Measurements from ENCODE around the gene NOXRED1.

The NOXRED1 gene

GRCh38 chr14:77406718-77407117, 16.6 kb downstream of the NOXRED1 start:
- no peak for FAIRE-seq

GRCh38 chr14:77406086-77406485, 17.2 kb downstream of the NOXRED1 start:
- FAIRE-seq = no peak

- FAIRE-seq = no peak
These were observed 19.6 kb downstream of the NOXRED1 start for GRCh38 chr14:77403768-77404167.

GRCh38 chr14:77400216-77400615, 23.1 kb downstream of the NOXRED1 start:
- FAIRE-seq = no peak

GRCh38 chr14:77390188-77390587, 33.1 kb downstream of the NOXRED1 start:
- no peak for FAIRE-seq

- FAIRE-seq = no peak
These were observed 44.6 kb downstream of the NOXRED1 start for GRCh38 chr14:77378701-77379100.

GRCh38 chr14:77377502-77377844, 45.9 kb downstream of the NOXRED1 start:
- no peak for FAIRE-seq

GRCh38 chr14:77376771-77377501, 46.4 kb downstream of the NOXRED1 start, which contains the start of the genes SAMD15 and TMED8:
TSS of gene SAMD15 (plus strand) at chr14:77377379. CDS start at chr14:77377419, 40 bp downstream.
TSS of gene TMED8 (minus strand) at chr14:77377094. CDS start at chr14:77377053, 41 bp downstream.
- no peak for FAIRE-seq

GRCh38 chr14:77375973-77376770, 47.2 kb downstream of the NOXRED1 start:
- FAIRE-seq = no peak

- FAIRE-seq = no peak
These were observed 48.0 kb downstream of the NOXRED1 start for GRCh38 chr14:77375164-77375950.

- FAIRE-seq = no peak
These were observed 51.0 kb downstream of the NOXRED1 start for GRCh38 chr14:77372304-77372841.

- FAIRE-seq = no peak
These were observed 54.0 kb downstream of the NOXRED1 start for GRCh38 chr14:77369285-77369684.

- no peak for FAIRE-seq
These were observed 59.2 kb downstream of the NOXRED1 start for GRCh38 chr14:77364146-77364545.

GRCh38 chr14:77359626-77360025, 63.7 kb downstream of the NOXRED1 start:
- no peak for FAIRE-seq

GRCh38 chr14:77356899-77357298, 66.4 kb downstream of the NOXRED1 start:
- no peak for FAIRE-seq

- FAIRE-seq = no peak
These were observed 67.5 kb downstream of the NOXRED1 start for GRCh38 chr14:77355811-77356210.

- FAIRE-seq = no peak
These were observed 69.7 kb downstream of the NOXRED1 start for GRCh38 chr14:77353469-77354141.

- peak; percentile 95 for FAIRE-seq
These were observed 75.6 kb downstream of the NOXRED1 start for GRCh38 chr14:77347751-77348150.

- no peak for FAIRE-seq
These were observed 76.8 kb downstream of the NOXRED1 start for GRCh38 chr14:77346495-77346894.

GRCh38 chr14:77344377-77344996, 78.8 kb downstream of the NOXRED1 start:
- FAIRE-seq = no peak
